Posterior cingulate gyrus (tissue), 11 donors: ENCODE data around the gene SOX11.

Source experiments
- DNase-seq, 10 donors: peaks; one replicate each; pipeline versions ENCODE4 v3.0.0 to v3.0.0-alpha.2; 2020 to 2021; ENCODE audit warnings: mixed read lengths in 3 of 10
- intact Hi-C: fragments of 100-400 bp; cut with DNase I; formaldehyde crosslinking; loops from one replicate; pipeline ENCODE4 v1.15.1; 2023

Gene SOX11

DNA sequence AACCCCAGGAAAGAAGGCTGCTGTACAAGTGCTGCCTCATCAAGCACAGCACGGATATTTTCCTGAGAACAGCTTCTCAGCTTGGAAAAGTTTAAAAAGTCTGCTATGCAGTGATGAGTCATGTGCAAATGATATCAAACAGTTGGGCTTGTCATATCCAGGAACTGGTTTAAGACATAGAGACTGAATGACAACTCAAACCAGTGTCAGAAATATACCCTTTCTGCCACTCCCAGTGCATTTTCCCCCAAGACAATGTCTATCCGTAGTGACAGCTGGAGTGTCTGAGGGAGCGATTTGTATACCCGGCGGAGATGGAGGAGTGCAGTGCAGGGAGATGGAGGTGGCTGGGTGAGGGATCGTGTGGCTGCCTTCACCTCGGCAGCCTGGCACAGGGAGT is 28.2 kb downstream of the SOX11 start:
- intact Hi-C loops = no loop called here
- no peak for DNase-seq

DNA sequence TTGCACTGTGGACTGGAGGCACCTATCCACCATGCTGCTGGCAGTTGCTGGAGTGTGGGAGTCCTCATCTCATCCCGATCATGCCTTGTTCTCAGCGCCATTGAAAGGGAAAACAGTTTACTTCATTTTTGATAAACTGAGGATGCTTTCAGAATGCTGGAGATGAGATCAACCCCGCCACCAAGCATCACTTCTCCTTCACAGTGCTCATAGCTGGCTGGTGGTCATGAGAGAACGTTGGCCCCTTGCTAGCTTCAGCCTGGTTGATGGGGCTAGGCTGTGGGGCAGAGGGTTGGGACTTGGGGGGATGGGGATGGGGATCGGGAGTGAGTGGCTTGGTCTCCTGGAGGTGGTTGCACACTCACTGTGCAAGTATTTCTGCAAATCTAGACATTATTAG is 30.1 kb downstream of the SOX11 start:
- no peak for DNase-seq
- intact Hi-C loops = no loop called here

DNA sequence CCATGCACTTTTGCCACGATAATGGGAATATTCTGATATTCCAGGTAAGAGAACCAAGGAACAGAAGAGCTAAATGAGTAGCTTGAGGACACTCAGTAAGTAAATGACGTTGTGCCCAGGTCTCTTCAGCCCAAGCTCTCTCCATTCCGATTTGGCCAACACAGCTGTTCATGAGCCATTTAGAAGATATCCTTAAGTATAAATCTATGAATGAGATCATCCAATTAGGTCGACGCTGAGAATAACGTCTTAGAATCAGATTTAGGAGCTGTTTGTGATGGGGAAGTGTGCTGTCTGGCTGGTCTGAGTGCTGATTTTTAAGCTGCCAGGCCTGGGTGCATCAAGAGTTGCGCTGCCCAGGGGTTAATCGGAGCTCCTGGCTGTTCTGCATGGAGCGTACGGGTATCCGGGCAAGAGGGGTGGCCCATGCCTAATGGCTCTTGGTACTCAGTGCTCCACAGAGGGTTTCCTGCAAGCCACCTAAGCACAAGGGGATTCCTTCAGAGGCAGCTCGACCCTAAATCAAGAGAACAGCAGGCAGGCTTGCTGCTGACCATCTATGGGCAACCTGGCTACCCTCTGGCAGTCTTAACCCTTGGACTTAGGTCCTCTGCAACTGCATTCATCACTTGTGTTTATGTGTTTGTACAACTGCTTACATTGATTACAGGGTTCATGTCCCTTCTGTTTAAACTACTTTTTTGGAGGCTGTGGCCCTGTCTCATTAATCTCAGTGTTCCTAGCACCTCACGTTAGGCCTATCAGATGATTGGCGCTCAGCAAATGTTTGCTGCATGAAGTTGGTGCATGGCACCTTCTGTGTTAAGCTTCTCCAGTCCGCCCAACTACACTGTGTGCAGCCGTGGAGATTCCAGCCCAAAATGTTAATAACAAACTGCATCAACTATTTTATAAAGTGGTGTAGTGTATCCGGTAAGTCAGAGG is 31.9 kb downstream of the SOX11 start:
- DNase-seq = no peak
- intact Hi-C loops = no loop called here

DNA sequence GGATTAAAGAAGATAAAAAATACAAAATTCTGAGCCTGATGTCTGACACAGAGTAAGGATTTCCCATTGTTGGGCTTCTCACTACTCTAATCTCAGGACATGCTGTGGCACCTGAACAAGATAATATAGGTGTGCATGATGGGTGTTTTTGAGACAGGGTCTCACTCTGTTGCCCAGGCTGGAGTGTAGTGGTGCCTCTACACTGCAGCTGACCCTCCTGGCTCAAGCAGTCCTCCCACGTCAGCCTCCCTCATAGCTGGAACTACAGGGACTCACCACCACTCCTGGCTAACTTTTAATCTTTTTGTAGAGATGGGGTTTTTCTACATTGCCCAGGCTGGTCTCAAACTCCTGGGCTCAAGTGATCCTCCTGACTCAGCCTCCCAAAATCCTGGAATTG is 32.9 kb downstream of the SOX11 start:
- intact Hi-C loops = no loop called here
- no peak for DNase-seq

DNA sequence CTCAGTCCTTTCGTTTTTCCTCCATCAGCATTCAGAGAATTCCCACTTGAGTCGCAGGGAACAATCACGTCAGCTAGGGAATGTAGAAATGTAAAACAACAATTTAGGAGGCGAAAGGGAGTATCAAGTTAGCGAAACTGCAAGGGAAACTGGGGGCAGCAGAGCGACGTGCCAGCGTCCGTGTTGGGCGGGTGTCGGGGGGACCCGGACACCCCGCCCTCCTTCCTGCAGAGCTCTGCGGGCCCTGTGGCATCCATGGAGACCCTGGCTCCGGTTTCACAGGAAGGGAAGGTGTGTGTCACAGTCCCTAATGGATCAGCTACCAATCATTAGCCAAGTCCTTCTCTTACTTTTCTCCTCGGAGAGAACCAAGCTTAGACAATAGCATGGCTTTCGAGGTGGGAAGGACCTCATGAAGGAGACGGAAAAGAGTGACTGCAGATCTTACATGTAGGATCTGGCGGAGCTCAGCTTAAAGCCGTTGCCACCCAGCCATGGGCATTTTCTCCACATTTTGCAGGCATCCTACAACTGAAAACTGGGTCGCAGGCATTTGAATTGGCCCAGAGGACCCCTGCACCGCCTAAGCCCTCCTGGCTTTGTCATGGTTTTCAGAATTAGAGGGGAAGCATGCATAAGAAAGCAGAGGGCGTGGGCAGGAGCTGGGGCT is 33.7 kb downstream of the SOX11 start:
- DNase-seq = no peak
- intact Hi-C loops = no loop called here

DNA sequence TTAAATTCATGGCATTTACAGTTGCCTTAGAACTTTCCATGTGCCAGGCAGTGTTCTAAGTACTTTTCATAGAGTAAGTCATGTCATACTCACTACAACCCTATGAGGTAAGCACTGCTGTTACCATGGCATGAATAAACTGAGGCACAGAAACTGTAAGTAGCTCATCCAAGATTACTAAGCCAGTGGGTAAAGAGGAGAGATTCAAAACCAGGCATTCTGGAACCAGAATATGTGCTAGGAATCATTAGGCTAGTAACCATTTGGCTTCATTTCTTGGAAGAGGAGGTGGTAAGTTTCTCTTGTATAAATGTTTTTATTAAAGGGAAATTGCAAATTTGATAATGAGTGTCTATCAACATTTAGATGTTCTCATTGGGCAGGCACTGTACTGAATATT is 35.1 kb downstream of the SOX11 start:
- intact Hi-C loops = no loop called here
- no peak for DNase-seq

DNA sequence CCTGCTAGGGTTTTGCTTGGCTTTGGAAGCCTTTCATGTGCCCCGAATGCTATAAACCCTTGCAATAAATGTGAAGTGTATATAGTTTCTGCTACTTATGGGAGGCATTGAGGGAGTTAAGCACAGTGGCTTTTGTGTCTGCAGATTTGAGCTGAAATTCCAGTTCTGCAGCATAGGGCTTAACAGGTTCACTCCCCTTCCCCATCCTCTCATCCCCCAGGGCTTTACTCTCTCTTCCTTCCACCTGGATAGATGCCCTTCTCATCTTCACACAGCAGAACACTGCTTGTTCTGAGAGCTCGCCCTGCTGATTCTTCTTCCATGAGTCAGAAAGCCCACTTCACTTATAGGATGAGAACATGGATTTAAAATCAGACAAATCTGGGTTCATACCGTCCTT is 37.2 kb downstream of the SOX11 start:
- intact Hi-C loops = no loop called here
- no peak for DNase-seq

DNA sequence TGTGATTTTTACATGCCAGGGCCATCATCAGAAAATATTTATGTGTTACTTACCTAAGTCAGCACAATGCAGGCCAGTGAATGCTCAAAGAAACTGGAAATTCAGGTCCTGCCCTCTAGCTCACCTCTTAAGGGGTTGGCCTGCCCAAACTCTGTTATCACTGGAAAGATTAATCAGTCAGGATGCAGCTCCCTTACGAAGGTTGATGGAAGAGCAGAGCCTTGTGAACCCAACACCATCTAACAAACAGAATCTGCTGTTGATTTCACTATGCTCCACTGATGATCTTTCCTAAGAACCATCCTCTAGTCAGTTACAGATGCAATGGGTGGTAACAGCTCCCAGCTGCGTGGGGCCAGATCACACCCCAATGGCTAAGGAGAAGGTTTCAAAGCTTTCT is 38.2 kb downstream of the SOX11 start:
- no peak for DNase-seq
- intact Hi-C loops = no loop called here

DNA sequence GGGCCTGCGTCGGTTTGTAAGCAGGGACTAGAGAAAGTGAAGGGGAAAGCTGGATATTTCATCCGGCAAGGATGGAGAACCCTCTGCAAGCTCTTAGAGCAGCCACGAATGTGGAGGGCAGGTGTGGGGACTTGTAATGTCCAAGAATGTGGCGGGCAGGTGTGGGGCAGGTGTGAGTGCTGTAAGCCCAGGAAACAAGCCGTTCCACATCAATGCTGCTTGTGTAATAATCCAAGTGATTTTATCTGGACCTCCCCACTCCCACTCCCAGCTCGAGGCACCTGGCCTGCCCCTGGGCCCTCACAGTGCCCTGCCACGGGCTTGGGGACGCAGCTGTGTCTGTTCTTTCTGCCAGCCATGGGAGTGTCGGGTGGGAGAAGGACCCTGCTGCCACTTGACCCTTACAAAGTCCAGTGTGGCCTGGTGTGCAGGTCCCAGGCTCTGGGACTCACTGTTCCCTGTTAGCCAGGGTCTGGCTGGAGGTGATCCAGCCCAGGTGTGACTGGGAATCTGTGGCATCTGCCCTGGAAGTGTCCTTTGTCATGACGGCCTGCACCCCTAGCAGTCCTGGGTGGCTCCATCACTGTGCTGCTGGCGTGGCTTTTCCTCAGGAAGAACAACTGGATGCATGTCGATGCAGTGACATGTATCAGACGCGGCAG is 42.8 kb downstream of the SOX11 start:
- DNase-seq = peak in 1 of 10 donors; percentile 73
- intact Hi-C loops = no loop called here

DNA sequence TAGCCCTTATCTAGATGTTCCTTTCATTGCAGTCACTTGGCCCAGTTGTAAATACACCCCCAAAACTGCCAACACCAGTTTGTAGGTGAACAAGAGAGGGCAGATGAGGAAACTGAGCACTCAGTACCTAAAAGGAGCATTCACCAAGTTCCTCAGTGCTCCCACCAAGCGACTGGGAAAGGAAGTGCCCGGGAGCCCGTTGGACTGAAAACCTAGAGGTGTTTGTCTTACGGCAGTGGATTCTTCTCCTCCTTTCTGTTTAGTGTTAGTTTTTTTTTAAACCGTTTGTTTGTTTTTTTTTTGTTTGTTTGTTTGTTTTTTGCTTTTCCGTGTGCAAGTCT is 43.3 kb downstream of the SOX11 start:
- DNase-seq = no peak
- intact Hi-C loops = no loop called here

DNA sequence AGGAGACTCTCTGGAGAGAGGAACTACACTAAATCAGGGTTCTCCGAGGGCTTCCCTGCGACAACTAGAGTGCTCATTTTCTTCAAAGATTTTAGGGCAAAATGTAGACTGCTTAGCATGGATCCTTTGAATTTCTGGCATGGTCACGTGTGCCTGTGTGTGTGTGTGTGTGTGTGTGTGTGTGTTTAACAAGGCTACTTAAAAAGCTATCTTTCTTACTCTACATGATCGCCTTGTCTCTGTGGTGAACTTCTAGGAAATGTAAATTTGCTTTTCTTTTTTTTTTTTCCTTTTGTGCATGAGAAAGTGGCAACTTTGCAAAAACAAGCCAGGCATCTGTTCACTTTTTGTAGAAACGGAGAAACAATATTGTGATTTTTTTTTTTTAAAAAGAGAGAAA is 43.9 kb downstream of the SOX11 start:
- intact Hi-C loops = no loop called here
- DNase-seq = no peak

DNA sequence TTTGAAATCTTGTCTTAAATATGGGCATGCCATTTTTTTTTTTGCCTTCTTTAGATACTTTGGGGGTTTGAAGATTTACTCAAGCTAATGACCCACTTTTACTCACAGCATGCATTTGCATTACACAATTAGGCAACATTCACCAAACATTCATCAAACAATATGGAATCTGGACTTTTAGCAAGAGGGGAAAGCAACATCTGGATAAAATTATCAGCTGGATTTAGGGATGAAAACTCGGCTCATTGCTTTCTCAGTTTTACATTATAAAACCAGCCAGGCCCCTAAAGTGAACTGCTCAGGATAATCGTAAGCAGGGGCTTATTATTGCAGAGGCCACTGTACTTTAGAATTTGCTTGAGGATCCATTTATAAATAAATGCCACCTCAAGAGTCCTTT is 44.7 kb downstream of the SOX11 start:
- intact Hi-C loops = no loop called here

DNA sequence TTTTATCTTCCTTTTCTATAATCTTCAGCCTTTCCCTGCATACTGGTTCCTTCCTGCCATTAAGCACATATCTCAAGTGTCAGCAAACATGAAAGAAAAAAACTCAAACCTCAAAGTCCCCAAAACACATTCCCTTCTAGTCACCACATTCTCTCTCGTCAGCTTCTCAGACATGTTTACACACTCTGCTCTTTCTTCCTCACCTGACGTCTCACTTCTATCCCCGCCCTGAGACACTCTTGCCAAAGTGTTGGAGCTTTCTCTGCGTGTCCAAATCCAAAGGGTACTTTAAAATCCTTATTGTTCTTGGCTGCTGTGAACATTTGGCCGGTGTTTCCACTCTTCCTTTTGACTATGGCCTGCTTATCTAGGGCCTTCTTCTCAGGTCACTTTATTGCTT is 47.9 kb downstream of the SOX11 start:
- no peak for DNase-seq
- intact Hi-C loops = no loop called here

More for the DNA sequence above, 44.7 kb downstream of the SOX11 start:
- DNase-seq = no peak

DNA sequence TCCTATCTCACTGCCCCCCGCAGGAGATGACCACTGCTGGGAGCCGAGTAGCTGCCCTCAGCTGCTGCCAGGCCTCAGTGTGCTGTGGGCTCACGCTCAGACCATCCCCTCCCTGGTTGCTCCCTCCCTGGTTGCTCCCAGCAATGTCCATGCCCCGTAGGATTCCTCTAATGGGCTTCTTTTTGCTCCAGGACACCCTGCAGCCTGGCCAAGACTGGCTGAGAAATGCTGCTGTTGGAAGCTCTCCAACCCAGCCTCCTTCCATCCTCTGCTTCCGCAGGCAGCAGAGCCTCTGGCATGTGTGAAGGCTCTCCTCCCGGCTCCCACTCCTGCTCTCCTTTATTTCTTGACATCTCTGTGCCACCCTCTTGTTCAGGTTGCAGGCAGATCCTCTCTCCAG is 48.6 kb downstream of the SOX11 start:
- intact Hi-C loops = no loop called here
- peak in 2 of 10 donors; percentile 16 to 71 for DNase-seq

DNA sequence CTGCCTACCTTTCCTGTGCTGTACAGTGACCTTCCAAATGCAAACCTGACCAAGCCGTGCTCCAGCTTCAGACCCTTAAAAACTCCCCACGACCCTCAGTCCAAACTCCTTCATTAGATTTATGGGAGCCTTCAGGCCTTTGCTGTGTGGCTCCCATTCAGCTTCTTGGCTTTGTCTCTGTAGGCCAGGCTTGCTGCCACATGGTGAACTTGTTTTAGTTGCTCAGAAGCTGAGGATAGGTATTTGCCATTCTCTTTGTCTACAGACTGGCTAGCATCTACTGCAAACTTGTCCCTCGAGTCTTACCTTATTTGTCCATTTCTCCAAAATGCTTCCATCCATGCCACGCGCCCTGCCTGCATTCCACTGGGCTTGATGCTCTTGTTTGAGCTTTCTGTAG is 49.1 kb downstream of the SOX11 start:
- intact Hi-C loops = no loop called here
- no peak for DNase-seq

DNA sequence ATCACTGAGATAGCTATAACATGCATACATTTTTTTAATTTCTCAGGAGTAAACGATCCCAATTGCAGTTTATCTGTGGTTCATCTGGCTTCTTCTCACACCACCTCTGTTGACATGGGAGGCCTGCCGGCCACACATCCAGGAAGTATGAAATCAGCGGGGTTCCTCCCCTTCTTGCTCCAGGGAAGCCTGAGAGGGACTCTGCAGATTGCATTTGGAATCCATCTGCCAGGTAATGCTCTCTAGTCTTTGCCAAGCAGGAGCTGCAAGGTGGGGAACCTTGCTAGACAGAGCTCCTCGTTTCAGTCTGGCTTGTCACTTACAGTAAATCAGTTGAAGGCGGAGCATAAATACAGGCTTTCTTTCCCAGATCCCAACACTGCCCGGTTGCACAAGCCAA is 49.9 kb downstream of the SOX11 start:
- intact Hi-C loops = no loop called here

DNA sequence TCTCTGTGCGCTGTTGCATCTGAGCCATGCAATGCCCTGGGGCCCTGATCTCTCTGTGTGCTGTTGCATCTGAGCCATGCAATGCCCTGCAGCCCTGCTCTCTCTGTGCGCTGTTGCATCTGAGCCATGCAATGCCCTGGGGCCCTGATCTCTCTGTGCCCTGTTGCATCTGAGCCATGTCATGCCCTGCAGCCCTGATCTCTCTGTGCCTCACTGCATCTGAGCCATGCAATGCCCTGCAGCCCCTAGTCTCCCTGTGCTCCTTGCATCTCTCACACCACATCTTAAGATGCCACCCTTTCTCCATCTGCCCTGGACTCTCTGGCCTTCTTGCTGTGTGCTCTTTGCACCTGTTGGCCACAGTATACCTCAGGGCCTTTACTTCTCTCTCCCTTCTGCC is 56.2 kb downstream of the SOX11 start:
- intact Hi-C loops = no loop called here

More for the DNA sequence above, 49.9 kb downstream of the SOX11 start:
- no peak for DNase-seq

DNA sequence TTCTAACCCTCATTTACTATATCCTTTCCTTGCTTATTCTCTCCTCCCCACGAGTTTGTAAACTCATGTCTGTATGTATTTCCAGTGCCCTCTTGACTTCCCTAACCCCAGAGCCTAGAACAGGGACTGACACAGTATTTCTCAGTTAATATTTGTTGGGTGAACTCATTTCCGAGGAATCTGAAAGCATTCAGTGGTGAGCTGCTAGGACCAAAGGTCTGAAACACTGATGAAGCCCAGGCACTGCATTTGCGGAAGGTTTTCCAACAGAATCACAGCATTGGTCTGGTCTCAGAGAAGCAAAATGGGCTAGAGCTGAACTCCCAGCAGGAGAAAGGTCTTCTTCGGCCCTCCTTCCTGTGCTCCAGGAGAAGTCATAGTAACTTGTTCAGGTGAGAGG is 56.8 kb downstream of the SOX11 start:
- intact Hi-C loops = no loop called here
- DNase-seq = no peak

More for the DNA sequence above, 56.2 kb downstream of the SOX11 start:
- DNase-seq = no peak

DNA sequence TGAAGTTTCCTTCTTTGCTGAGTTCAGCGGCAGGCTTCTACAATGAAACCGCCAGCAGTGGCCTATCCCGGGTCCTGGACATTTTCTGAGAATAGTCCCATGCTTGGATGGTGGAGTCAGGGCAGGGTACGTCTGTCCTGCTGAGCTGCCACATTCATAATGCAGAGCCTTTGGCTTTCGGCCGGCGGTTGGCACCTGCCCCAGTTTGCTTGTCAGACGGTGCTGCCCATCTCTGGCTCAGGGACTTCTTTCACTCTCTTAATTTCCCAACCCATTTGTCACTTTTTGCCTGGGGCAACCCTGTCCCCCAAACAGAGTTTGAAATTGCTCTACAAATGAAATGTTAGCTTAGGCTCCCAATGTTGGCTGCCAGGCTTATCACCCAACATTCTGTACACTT is 57.2 kb downstream of the SOX11 start:
- peak in 5 of 10 donors; percentile 25 to 82 (median 31) for DNase-seq
- intact Hi-C loops = no loop called here
